ENCODE results near the gene DSCAML1. TPM values are rescaled to one million over a fixed set of nuclear protein-coding genes. Genes with fewer than 3 reads are reported as not detected.

DSCAML1 gene
- total and polyA plus RNA-seq, 4 experiments from 2014 or later, result 1.00 to 1.0 TPM; not detected in 2

DNA sequence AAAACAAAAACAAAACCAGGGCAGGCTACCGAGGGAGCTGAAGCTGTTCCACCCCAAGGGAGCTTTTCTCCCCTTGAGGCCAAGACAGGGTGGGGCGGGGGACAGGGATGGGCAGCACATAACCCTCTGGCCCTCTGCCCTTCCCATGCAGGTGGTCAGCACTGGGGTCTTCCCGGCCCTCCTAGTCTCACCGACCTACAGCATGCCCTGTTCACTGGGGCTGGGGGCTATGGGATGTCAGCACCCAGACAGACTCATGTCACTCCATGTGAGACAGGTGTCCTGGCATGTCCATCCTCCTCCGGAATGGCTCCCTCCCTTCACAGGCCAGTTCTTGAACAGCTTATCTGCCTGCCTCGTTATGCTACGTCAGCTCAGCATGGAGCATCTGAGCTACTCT is 51.7 kb downstream of the DSCAML1 start:
- Mint-ChIP-seq H3K4me3 (no peak overlapping the region), H3K27me3 (peaks cover 15 to 24% of the 10 kb centered on the region in 2 donors), H3K9me3 (peaks cover 0 to 5% (median under 1%) of the 10 kb centered on the region in 8 donors), H3K27ac (no peak overlapping the region), H3K36me3 (no peaks in the 10 kb centered on the region), H3K4me1 (no peaks in the 10 kb centered on the region)
- H3K4me3 ChIP-seq (ENCODE audit: low read length in 2 of 2), result no peak overlapping the region
- H3K27me3 ChIP-seq (ENCODE audit: insufficient read depth, low read length), result peaks cover 3% of the 10 kb centered on the region
- POLR2A ChIA-PET (ENCODE audit: partially characterized antibody), result no interaction called here
- no peaks in the 10 kb centered on the region for H3K4me1 ChIP-seq (ENCODE audit: insufficient read depth, low read length)
- DNase-seq, result no peak
- H3K9me3 ChIP-seq (ENCODE audit: control insufficient read depth in 1 of 2, low read length in 2 of 2), result no peaks in the 10 kb centered on the region
- H3K27ac ChIP-seq (ENCODE audit: low read depth, low read length), result no peak overlapping the region
- intact Hi-C loops (cut with micrococcal nuclease), result no loop called here
- CTCF ChIA-PET (ENCODE audit: partially characterized antibody), result no interaction called here
- H3K36me3 ChIP-seq (ENCODE audit: insufficient read depth, low read length), result no peaks in the 10 kb centered on the region

GRCh38 chr11:117744471-117745150 is 52.4 kb downstream of the DSCAML1 start:
- peak overlapping the region in 1 of 7 donors; percentile 13 for H3K27ac Mint-ChIP-seq
- CTCF ChIA-PET (ENCODE audit: partially characterized antibody), result no interaction called here
- Histone ChIP-seq H3K4me1 (ENCODE audit: insufficient read depth, low read length) (no peaks in the 10 kb centered on the region), H3K9me3 (ENCODE audit: control insufficient read depth in 1 of 2, low read length in 2 of 2) (no peaks in the 10 kb centered on the region), H3K36me3 (ENCODE audit: insufficient read depth, low read length) (no peaks in the 10 kb centered on the region), H3K27ac (ENCODE audit: low read depth, low read length) (no peak overlapping the region), H3K27me3 (ENCODE audit: insufficient read depth, low read length) (peaks cover 3% of the 10 kb centered on the region), H3K4me3 (ENCODE audit: low read length in 2 of 2) (no peak overlapping the region)
- intact Hi-C loops (cut with micrococcal nuclease), result no loop called here
- H3K36me3 Mint-ChIP-seq, result no peaks in the 10 kb centered on the region
- no peak overlapping the region for H3K4me3 Mint-ChIP-seq
- H3K9me3 Mint-ChIP-seq, result peaks cover 0 to 5% (median under 1%) of the 10 kb centered on the region in 8 donors
- H3K4me1 Mint-ChIP-seq, result no peaks in the 10 kb centered on the region
- H3K27me3 Mint-ChIP-seq, result peaks cover 19 to 24% of the 10 kb centered on the region in 2 donors
- POLR2A ChIA-PET (ENCODE audit: partially characterized antibody), result no interaction called here
- no peak for DNase-seq

GRCh38 chr11:117743121-117743815 is 53.7 kb downstream of the DSCAML1 start:
- Histone ChIP-seq H3K27me3 (ENCODE audit: insufficient read depth, low read length) (peaks cover 3% of the 10 kb centered on the region), H3K27ac (ENCODE audit: low read depth, low read length) (no peak overlapping the region), H3K9me3 (ENCODE audit: control insufficient read depth in 1 of 2, low read length in 2 of 2) (no peaks in the 10 kb centered on the region), H3K4me1 (ENCODE audit: insufficient read depth, low read length) (no peaks in the 10 kb centered on the region), H3K36me3 (ENCODE audit: insufficient read depth, low read length) (no peaks in the 10 kb centered on the region), H3K4me3 (ENCODE audit: low read length in 2 of 2) (no peak overlapping the region)
- peaks cover 24% of the 10 kb centered on the region in 2 donors for H3K27me3 Mint-ChIP-seq
- POLR2A ChIA-PET (ENCODE audit: partially characterized antibody), result interaction anchor here (0.6 kb wide), 1 partner anchor 1105 kb away, joined by 3 read pairs; no protein-coding TSS in a partner anchor
- DNase-seq, result no peak
- H3K27ac Mint-ChIP-seq, result no peak overlapping the region
- H3K4me3 Mint-ChIP-seq, result no peak overlapping the region
- peaks cover 0 to 5% (median under 1%) of the 10 kb centered on the region in 8 donors for H3K9me3 Mint-ChIP-seq
- CTCF ChIA-PET (ENCODE audit: partially characterized antibody), result no interaction called here
- intact Hi-C loops (cut with micrococcal nuclease), result no loop called here
- H3K36me3 Mint-ChIP-seq, result no peaks in the 10 kb centered on the region
- no peaks in the 10 kb centered on the region for H3K4me1 Mint-ChIP-seq

GRCh38 chr11:117738246-117738957 is 58.6 kb downstream of the DSCAML1 start:
- Histone ChIP-seq H3K27ac (ENCODE audit: low read depth, low read length) (no peak overlapping the region), H3K4me3 (ENCODE audit: low read length in 2 of 2) (no peak overlapping the region), H3K27me3 (ENCODE audit: insufficient read depth, low read length) (peaks cover 3% of the 10 kb centered on the region), H3K36me3 (ENCODE audit: insufficient read depth, low read length) (no peaks in the 10 kb centered on the region), H3K9me3 (ENCODE audit: control insufficient read depth in 1 of 2, low read length in 2 of 2) (no peaks in the 10 kb centered on the region), H3K4me1 (ENCODE audit: insufficient read depth, low read length) (no peaks in the 10 kb centered on the region)
- Mint-ChIP-seq H3K27me3 (peaks cover 14 to 24% of the 10 kb centered on the region in 2 donors), H3K4me3 (no peak overlapping the region), H3K4me1 (peaks cover 0 to 4% (median 0%) of the 10 kb centered on the region in 4 donors), H3K36me3 (no peaks in the 10 kb centered on the region), H3K27ac (no peak overlapping the region), H3K9me3 (peaks cover 0 to 5% (median under 1%) of the 10 kb centered on the region in 8 donors)
- no peak for DNase-seq
- CTCF ChIA-PET (ENCODE audit: partially characterized antibody), result no interaction called here
- intact Hi-C loops (cut with micrococcal nuclease), result no loop called here
- POLR2A ChIA-PET (ENCODE audit: partially characterized antibody), result no interaction called here

DNA sequence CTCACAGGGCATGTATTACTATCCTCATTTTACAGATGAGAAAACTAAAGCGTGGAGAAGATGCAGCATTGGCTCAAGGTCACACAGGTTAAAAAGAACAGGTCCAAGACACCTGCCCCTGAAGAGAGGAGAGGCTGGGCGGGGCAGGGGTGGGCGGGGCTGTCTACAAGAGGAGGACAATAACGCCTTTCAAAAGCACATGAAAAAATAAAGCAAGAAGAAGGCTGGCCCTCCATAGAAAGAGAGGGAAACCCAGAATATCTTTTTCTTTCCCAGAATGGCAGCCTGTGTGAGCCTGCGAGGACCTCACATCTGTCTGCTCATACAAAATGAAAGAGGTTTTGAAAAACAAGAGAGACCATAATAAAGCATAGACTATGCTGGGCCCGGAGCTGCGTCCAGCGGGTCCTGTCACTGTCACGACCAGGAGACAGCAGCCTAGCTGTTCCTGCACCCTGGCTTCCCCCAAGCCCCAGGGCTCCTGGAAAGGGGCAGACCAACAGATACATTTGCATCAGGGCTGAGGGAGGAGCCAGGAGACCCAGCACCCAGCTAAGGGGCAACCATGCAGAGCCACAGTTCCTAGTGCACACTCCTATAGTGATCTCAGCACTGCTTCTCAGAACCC is 61.6 kb downstream of the DSCAML1 start:
- H3K36me3 Mint-ChIP-seq, result no peaks in the 10 kb centered on the region
- H3K4me1 Mint-ChIP-seq, result peaks cover 0 to 4% (median 0%) of the 10 kb centered on the region in 4 donors
- POLR2A ChIA-PET (ENCODE audit: partially characterized antibody), result no interaction called here
- Histone ChIP-seq H3K27me3 (ENCODE audit: insufficient read depth, low read length) (no peaks in the 10 kb centered on the region), H3K36me3 (ENCODE audit: insufficient read depth, low read length) (no peaks in the 10 kb centered on the region), H3K27ac (ENCODE audit: low read depth, low read length) (no peak overlapping the region), H3K9me3 (ENCODE audit: control insufficient read depth in 1 of 2, low read length in 2 of 2) (no peaks in the 10 kb centered on the region), H3K4me3 (ENCODE audit: low read length in 2 of 2) (no peak overlapping the region), H3K4me1 (ENCODE audit: insufficient read depth, low read length) (no peaks in the 10 kb centered on the region)
- no peak overlapping the region for H3K4me3 Mint-ChIP-seq
- peaks cover 7 to 14% of the 10 kb centered on the region in 2 donors for H3K27me3 Mint-ChIP-seq
- CTCF ChIA-PET (ENCODE audit: partially characterized antibody), result interaction anchor here (1.3 kb wide), 1 partner anchor 309 kb away, joined by 3 read pairs; no protein-coding TSS in a partner anchor
- DNase-seq, result no peak
- H3K9me3 Mint-ChIP-seq, result peaks cover 0 to under 1% (median 0%) of the 10 kb centered on the region in 8 donors
- H3K27ac Mint-ChIP-seq, result no peak overlapping the region
- intact Hi-C loops (cut with micrococcal nuclease), result no loop called here

- H3K4me1 Mint-ChIP-seq, result peaks cover 0 to 4% (median 0%) of the 10 kb centered on the region in 4 donors
- peaks cover 6 to 11% of the 10 kb centered on the region in 2 donors for H3K27me3 Mint-ChIP-seq
- H3K9me3 ChIP-seq (ENCODE audit: control insufficient read depth in 1 of 2, low read length in 2 of 2), result no peaks in the 10 kb centered on the region
- intact Hi-C loops (cut with micrococcal nuclease), result no loop called here
- no peaks in the 10 kb centered on the region for H3K9me3 Mint-ChIP-seq
- no peaks in the 10 kb centered on the region for H3K36me3 ChIP-seq (ENCODE audit: insufficient read depth, low read length)
- no peaks in the 10 kb centered on the region for H3K4me1 ChIP-seq (ENCODE audit: insufficient read depth, low read length)
- H3K4me3 ChIP-seq (ENCODE audit: low read length in 2 of 2), result no peak overlapping the region
- no peaks in the 10 kb centered on the region for H3K36me3 Mint-ChIP-seq
- no peak overlapping the region for H3K27ac ChIP-seq (ENCODE audit: low read depth, low read length)
- H3K27me3 ChIP-seq (ENCODE audit: insufficient read depth, low read length), result no peaks in the 10 kb centered on the region
- DNase-seq, result no peak
- no peak overlapping the region for H3K4me3 Mint-ChIP-seq
- ChIA-PET CTCF (ENCODE audit: partially characterized antibody) (no interaction called here), POLR2A (ENCODE audit: partially characterized antibody) (no interaction called here)
- H3K27ac Mint-ChIP-seq, result peak overlapping the region in 1 of 7 donors; percentile 4
These were observed 62.4 kb downstream of the DSCAML1 start for GRCh38 chr11:117734601-117735024.

DNA sequence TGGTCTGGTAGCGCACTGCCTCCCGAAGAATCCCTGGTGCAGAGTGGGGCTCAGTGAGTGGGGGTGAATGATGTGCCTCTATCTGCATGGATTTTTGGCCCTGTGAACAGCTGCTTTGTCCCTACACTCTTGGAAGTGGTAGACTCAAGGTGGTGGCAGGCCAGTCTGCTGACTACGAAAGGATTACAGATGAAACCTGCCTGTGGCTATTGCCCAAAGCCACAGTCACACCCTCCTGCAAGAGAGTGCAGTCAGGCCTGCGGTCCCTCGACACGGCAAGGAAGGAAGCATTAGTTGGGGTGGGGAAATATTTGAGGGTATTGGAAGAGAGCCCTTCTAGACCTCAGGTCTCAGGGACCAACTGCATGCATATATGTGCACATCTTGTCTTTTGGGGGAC is 63.7 kb downstream of the DSCAML1 start:
- Mint-ChIP-seq H3K9me3 (no peaks in the 10 kb centered on the region), H3K36me3 (no peaks in the 10 kb centered on the region), H3K27ac (no peak overlapping the region), H3K4me1 (peaks cover 0 to 4% (median 0%) of the 10 kb centered on the region in 4 donors), H3K4me3 (no peak overlapping the region), H3K27me3 (peaks cover 6 to 7% of the 10 kb centered on the region in 2 donors)
- H3K4me3 ChIP-seq (ENCODE audit: low read length in 2 of 2), result no peak overlapping the region
- no peak for DNase-seq
- H3K36me3 ChIP-seq (ENCODE audit: insufficient read depth, low read length), result no peaks in the 10 kb centered on the region
- H3K27me3 ChIP-seq (ENCODE audit: insufficient read depth, low read length), result no peaks in the 10 kb centered on the region
- ChIA-PET POLR2A (ENCODE audit: partially characterized antibody) (no interaction called here), CTCF (ENCODE audit: partially characterized antibody) (no interaction called here)
- H3K4me1 ChIP-seq (ENCODE audit: insufficient read depth, low read length), result no peaks in the 10 kb centered on the region
- intact Hi-C loops (cut with micrococcal nuclease), result no loop called here
- H3K27ac ChIP-seq (ENCODE audit: low read depth, low read length), result no peak overlapping the region
- H3K9me3 ChIP-seq (ENCODE audit: control insufficient read depth in 1 of 2, low read length in 2 of 2), result no peaks in the 10 kb centered on the region
